BLaER1 (cell line): Measurements from ENCODE around the gene SCGB3A2.

ENCODE experiments used
- H3K27ac ChIP-seq: shearing (Covaris generic); formaldehyde crosslinking; 2 replicates; pipeline ENCODE4 v1.8.1; 2022
- H3K27me3 ChIP-seq: shearing (Covaris generic); formaldehyde crosslinking; 2 replicates; pipeline ENCODE4 v1.8.1; 2022
- H3K36me3 ChIP-seq: shearing (Covaris generic); formaldehyde crosslinking; 2 replicates; pipeline ENCODE4 v1.8.1; 2022
- H3K4me1 ChIP-seq: shearing (Covaris generic); formaldehyde crosslinking; 2 replicates; pipeline ENCODE4 v1.8.1; 2022
- H3K4me2 ChIP-seq: shearing (Covaris generic); formaldehyde crosslinking; 2 replicates; pipeline ENCODE4 v1.8.1; 2022
- H3K4me3 ChIP-seq: shearing (Covaris generic); formaldehyde crosslinking; 2 replicates; pipeline ENCODE4 v1.8.1; 2022
- H3K9ac ChIP-seq: shearing (Covaris generic); formaldehyde crosslinking; 2 replicates; pipeline ENCODE4 v1.8.1; 2022
- H3K9me3 ChIP-seq: shearing (Covaris generic); formaldehyde crosslinking; 2 replicates; pipeline ENCODE4 v1.8.1; 2022
- H4K20me1 ChIP-seq: shearing (Covaris generic); formaldehyde crosslinking; 2 replicates; pipeline ENCODE4 v1.8.1; 2022
- Cebpa-rat ChIP-seq: shearing (Covaris generic); IDR thresholded peaks from 2 replicates; pipeline ENCODE4 v1.8.1; 2022

The SCGB3A2 gene

DNA sequence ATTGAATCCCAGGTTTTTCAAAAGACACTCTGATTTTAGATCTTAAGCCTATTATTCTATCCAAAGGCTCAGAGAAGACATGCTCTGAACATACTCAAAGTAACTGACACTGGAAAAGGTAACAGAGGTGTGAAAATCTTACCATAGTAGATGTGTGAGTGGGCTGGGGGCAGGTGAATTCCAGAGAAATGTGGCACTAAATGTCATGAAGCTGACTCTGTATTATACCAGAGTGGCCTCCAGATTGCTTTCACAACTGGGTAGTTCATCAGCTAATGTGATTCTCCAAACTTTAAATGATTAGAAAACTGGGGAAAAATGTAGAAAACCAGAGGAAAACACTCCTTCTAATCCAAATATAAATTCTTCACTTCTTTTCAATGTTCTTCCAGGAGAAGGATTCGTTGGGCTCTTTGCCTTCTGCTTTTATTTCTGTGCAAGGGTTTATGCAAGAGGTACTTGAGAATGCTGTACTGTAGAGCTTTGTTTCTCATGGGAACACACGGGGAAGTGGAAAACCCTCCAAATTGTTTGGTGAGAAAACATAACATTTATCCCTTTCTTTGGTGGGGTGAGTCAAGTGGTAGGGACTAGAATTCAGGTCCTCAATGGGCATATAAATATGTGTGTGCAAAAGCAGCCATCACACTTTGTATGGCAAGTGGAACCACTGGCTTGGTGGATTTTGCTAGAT is at the start of gene SCGB3A2:
TSS of gene SCGB3A2 (plus strand) at position 646 of the 694 bp plus-strand sequence. CDS start 93 bp downstream, outside the sequence.
- H3K9me3 ChIP-seq: no peaks in the 10 kb centered on the region
- H3K9ac ChIP-seq: no peak within 1 kb of the TSS
- no peak within 1 kb of the TSS for H3K4me2 ChIP-seq
- H3K4me3 ChIP-seq: no peak within 1 kb of the TSS
- no peak for TF ChIP-seq Cebpa-rat
- no peaks in the 10 kb centered on the region for H3K27me3 ChIP-seq
- no peaks in the 10 kb centered on the region for H3K4me1 ChIP-seq
- no peaks in the 10 kb centered on the region for H3K36me3 ChIP-seq
- no peak within 1 kb of the TSS for H3K27ac ChIP-seq
- no peaks in the 10 kb centered on the region for H4K20me1 ChIP-seq

- Histone ChIP-seq H3K4me3 (no peak overlapping the region), H3K4me1 (no peaks in the 10 kb centered on the region), H3K27me3 (no peaks in the 10 kb centered on the region), H3K9me3 (no peaks in the 10 kb centered on the region), H4K20me1 (no peaks in the 10 kb centered on the region), H3K36me3 (no peaks in the 10 kb centered on the region), H3K4me2 (no peak overlapping the region), H3K27ac (no peak overlapping the region), H3K9ac (no peak overlapping the region)
- TF ChIP-seq Cebpa-rat: no peak
Observed at GRCh38 chr5:147830035-147830434, 48.5 kb upstream of the SCGB3A2 start.

DNA sequence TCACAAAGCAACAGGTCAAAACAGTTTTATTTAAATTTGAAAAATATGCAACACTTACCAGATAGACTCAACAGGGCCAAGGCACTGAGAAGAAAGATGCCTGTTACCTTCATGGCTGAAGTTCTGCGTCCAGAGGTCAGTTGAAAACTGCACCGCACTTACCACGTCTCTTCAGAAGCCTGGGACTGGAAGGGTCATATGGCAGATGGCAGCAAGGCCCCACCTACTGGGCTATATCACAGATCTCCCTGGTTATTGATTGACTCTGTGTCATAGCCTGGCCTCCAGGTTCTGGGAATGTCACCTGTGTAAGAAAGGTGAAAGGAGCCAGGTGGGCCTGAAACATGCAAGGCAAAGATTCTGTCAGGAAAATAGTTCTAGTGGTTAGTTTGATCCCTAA is 47.0 kb upstream of the SCGB3A2 start, which contains the start of gene SPINK1:
TSS of gene SPINK1 (minus strand) at position 207 of the 400 bp plus-strand sequence. CDS start at position 113, 94 bp downstream.
- H3K9ac ChIP-seq: no peak within 1 kb of the TSS
- H3K27ac ChIP-seq: no peak within 1 kb of the TSS
- no peak within 1 kb of the TSS for H3K4me2 ChIP-seq
- no peaks in the 10 kb centered on the region for H3K27me3 ChIP-seq
- no peaks in the 10 kb centered on the region for H3K4me1 ChIP-seq
- H3K9me3 ChIP-seq: no peaks in the 10 kb centered on the region
- no peaks in the 10 kb centered on the region for H4K20me1 ChIP-seq
- no peak for TF ChIP-seq Cebpa-rat
- H3K36me3 ChIP-seq: no peaks in the 10 kb centered on the region
- no peak within 1 kb of the TSS for H3K4me3 ChIP-seq

DNA sequence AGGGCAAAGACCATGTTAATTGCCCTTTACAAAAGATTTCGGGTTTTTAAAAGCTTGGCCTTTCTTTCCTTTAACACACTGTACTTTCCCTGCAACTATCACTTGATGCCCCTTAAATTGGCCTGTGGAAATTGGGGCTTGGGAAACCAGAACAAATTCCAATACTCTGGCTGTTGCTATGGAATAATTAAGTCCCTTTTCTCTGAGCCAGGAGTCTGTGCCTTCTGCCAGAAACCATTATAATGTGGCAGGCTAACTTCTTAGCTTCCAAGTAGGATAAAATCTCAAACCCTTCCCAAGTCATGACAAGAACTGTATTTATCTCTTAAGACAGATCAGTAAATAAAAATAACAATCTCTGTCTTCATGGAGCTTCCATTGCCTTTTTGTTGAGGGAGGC is 46.0 kb upstream of the SCGB3A2 start:
- Histone ChIP-seq H3K4me3 (no peak overlapping the region), H3K27me3 (no peaks in the 10 kb centered on the region), H3K9me3 (no peaks in the 10 kb centered on the region), H4K20me1 (no peaks in the 10 kb centered on the region), H3K27ac (no peak overlapping the region), H3K4me1 (no peaks in the 10 kb centered on the region), H3K36me3 (no peaks in the 10 kb centered on the region), H3K9ac (no peak overlapping the region), H3K4me2 (no peak overlapping the region)
- no peak for TF ChIP-seq Cebpa-rat

DNA sequence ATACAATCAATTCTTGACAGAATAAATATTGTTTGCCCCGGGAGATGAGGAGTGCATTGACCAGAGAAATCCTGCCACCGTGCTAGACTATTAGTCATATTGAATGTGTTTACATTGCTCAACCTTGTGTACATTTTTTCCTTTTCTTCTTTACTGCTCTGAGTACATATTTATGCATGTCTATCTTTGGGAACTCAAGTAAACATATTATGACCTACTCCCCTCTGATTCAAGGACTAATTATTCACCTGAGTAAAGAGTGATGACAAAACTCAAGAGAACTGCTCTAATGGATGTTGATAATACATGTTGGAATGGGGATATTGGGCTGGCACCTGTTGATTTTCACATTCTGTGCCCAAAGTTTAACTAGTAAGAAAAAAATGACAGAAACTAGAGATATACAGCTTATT is 43.1 kb upstream of the SCGB3A2 start:
- Histone ChIP-seq H3K9me3 (no peaks in the 10 kb centered on the region), H3K27ac (no peak overlapping the region), H3K9ac (no peak overlapping the region), H3K4me3 (no peak overlapping the region), H3K36me3 (no peaks in the 10 kb centered on the region), H3K27me3 (no peaks in the 10 kb centered on the region), H3K4me2 (no peak overlapping the region), H4K20me1 (no peaks in the 10 kb centered on the region), H3K4me1 (no peaks in the 10 kb centered on the region)
- TF ChIP-seq Cebpa-rat: no peak

DNA sequence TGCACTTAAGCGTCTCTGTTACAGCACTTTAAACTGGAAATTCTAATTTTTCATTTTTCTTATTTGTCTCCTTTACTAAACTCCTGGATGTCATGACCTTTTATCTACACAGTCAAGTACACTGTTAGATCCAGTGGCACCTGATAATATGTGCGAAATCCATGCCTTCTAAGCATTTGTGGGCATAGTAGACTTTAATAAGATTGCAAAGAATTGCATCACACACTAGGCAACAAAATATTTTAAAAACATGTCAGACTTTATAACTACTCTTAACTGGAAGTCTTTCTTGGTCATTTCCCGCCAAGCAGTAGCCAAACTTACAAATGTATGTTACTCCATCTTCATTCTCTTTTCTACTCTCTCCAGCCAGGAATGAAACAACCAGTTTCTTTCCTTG is 42.1 kb upstream of the SCGB3A2 start:
- H3K27ac ChIP-seq: no peak overlapping the region
- no peaks in the 10 kb centered on the region for H4K20me1 ChIP-seq
- H3K36me3 ChIP-seq: no peaks in the 10 kb centered on the region
- H3K9me3 ChIP-seq: no peaks in the 10 kb centered on the region
- H3K9ac ChIP-seq: no peak overlapping the region
- no peaks in the 10 kb centered on the region for H3K27me3 ChIP-seq
- no peak for TF ChIP-seq Cebpa-rat
- no peak overlapping the region for H3K4me2 ChIP-seq
- no peaks in the 10 kb centered on the region for H3K4me1 ChIP-seq
- H3K4me3 ChIP-seq: no peak overlapping the region

DNA sequence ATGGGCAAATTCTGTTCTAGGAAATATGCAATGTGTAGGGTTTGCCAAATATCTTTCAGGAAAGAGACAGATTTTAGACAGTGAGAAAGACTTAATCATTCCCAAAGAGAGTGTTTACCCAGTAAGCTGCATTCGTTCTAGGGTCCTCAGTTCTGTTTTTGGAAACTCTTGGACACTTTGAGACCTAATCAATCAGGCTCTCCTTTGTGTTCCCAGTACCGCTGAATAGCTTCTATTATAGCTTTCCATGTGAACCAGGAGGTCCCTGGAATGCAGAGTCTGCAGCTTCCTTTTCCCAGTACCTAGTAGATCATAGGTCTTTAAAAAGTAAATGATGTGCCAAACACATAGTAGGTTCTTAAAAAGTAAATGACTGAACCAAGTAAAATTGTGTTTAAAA is 35.6 kb upstream of the SCGB3A2 start:
- Histone ChIP-seq H3K27me3 (no peaks in the 10 kb centered on the region), H3K36me3 (no peaks in the 10 kb centered on the region), H3K4me2 (no peak overlapping the region), H3K4me1 (no peaks in the 10 kb centered on the region), H4K20me1 (no peaks in the 10 kb centered on the region), H3K9me3 (no peaks in the 10 kb centered on the region), H3K27ac (no peak overlapping the region), H3K9ac (no peak overlapping the region), H3K4me3 (no peak overlapping the region)
- no peak for TF ChIP-seq Cebpa-rat

- Histone ChIP-seq H3K4me1 (no peaks in the 10 kb centered on the region), H3K36me3 (no peaks in the 10 kb centered on the region), H4K20me1 (no peaks in the 10 kb centered on the region), H3K9ac (no peak overlapping the region), H3K4me2 (no peak overlapping the region), H3K4me3 (no peak overlapping the region), H3K9me3 (no peaks in the 10 kb centered on the region), H3K27me3 (no peaks in the 10 kb centered on the region), H3K27ac (no peak overlapping the region)
- no peak for TF ChIP-seq Cebpa-rat
Observed at GRCh38 chr5:147844846-147845245, 33.7 kb upstream of the SCGB3A2 start.

DNA sequence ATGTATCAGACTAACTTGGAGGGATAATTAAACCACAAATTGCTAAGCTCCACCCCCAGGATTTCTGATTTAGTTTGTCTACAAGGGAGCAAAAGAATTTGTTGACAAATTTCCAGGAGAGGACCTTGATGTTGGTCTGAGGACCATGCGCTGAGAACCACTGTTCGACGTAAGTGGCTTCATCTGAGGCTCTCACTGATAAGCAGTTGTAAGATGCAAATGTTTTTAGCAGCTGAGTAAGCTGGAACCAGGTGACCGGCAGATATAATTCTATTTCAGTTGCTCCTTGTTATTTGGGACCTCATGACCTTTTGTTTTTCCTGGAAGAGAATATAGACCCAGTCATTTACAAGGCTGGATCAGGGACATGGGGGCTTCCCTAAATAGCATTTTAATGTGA is 32.9 kb upstream of the SCGB3A2 start:
- H3K9ac ChIP-seq: no peak overlapping the region
- no peaks in the 10 kb centered on the region for H3K4me1 ChIP-seq
- H3K4me2 ChIP-seq: no peak overlapping the region
- no peaks in the 10 kb centered on the region for H4K20me1 ChIP-seq
- no peaks in the 10 kb centered on the region for H3K27me3 ChIP-seq
- no peak overlapping the region for H3K4me3 ChIP-seq
- H3K9me3 ChIP-seq: no peaks in the 10 kb centered on the region
- no peak for TF ChIP-seq Cebpa-rat
- H3K27ac ChIP-seq: no peak overlapping the region
- H3K36me3 ChIP-seq: no peaks in the 10 kb centered on the region

- H3K27ac ChIP-seq: no peak overlapping the region
- H3K27me3 ChIP-seq: no peaks in the 10 kb centered on the region
- no peaks in the 10 kb centered on the region for H3K36me3 ChIP-seq
- TF ChIP-seq Cebpa-rat: no peak
- H3K4me2 ChIP-seq: no peak overlapping the region
- H3K9me3 ChIP-seq: no peaks in the 10 kb centered on the region
- H3K4me1 ChIP-seq: 0 out of 2 replicates have a peak, but pooled peaks cover 5% of the 10 kb centered on the region
- H3K9ac ChIP-seq: no peak overlapping the region
- no peaks in the 10 kb centered on the region for H4K20me1 ChIP-seq
- H3K4me3 ChIP-seq: no peak overlapping the region
Observed at GRCh38 chr5:147849226-147849625, 29.3 kb upstream of the SCGB3A2 start.
